ENCODE data around the gene UVSSA.

- TF ChIP-seq SUZ12 (IDR thresholded peaks at IDR 0.05; ENCODE audit: extremely low read depth, insufficient read depth, insufficient read length), result no peak
- TF ChIP-seq YY1 (IDR thresholded peaks at IDR 0.05; ENCODE audit: insufficient read depth, insufficient read length), result no peak
Observed at GRCh38 chr4:1299301-1299860, 47.6 kb upstream of the UVSSA start.

Data from NT2/D1 (cell line).